Suprapubic skin (tissue), 4 donors: Measurements from ENCODE around the gene LMOD1.

ENCODE experiments used
- CTCF ChIP-seq, 2 donors: fragments of 200-600 bp in 1 of 2; fragments of 450-650 bp in 1 of 2; sonication (generic) in 1 of 2; IDR thresholded peaks; one replicate each; pipeline ENCODE4 v1.5.1; 2016 to 2019; ENCODE audit warnings: antibody characterized with exemption in 2 of 2, mild to moderate bottlenecking in 1 of 2, moderate library complexity in 1 of 2
- EP300 ChIP-seq: sonication (generic); formaldehyde crosslinking; IDR thresholded peaks from one replicate; pipeline ENCODE4 v1.6.1; 2017; ENCODE audit warnings: antibody characterized with exemption
- POLR2A ChIP-seq, 2 donors: fragments of 450-650 bp; IDR thresholded peaks; one replicate each; pipeline ENCODE4 v1.6.1; 2017; ENCODE audit warnings: antibody characterized with exemption in 2 of 2, mild to moderate bottlenecking in 2 of 2, moderate library complexity in 2 of 2
- POLR2AphosphoS5 ChIP-seq, 3 donors: sonication (generic); formaldehyde crosslinking; IDR thresholded peaks; one replicate each; pipeline ENCODE4 v1.6.1; 2017; ENCODE audit warnings: antibody characterized with exemption in 3 of 3

DNA sequence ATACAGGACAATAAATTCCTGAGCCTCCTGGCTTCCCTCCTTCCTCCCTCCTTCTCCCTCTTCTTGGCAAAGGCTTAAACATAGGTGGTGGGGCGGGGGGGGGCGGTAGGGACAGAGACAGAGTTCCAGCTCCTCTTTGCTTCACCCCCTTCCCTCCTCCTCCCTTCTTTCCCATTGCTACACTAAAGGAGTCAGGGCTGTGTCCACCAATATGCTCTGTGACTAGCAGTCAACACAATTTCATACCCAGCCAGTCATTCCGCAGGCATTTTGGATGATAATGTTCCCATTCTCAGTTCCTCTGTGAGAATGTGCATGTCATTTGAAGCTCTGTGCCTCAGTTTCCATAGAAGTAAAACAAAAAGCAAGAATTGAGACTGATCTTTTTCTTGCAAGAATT is 1.7 kb downstream of the LMOD1 start:
- TF ChIP-seq CTCF (IDR thresholded peaks at IDR 0.05), result no peak
- no peak for TF ChIP-seq POLR2A (IDR thresholded peaks at IDR 0.05)
- no peak for TF ChIP-seq POLR2AphosphoS5 (IDR thresholded peaks at IDR 0.05)
- TF ChIP-seq EP300, result no peak
